Dendritic cell treated with granulocyte-macrophage colony-stimulating factor and Interleukin-4, amounts not matched to agents 40 ng/mL and 50 ng/mL, for 4 days (primary cell): ENCODE results near the gene CGN.

Experiments used
- H3K27ac Mint-ChIP-seq: one replicate; pipeline ENCODE4 v1.8.0; 2022; ENCODE audit warnings: mild to moderate bottlenecking, mixed read lengths
- H3K27me3 Mint-ChIP-seq: one replicate; pipeline ENCODE4 v1.8.0; 2022; ENCODE audit warnings: mild to moderate bottlenecking, mixed read lengths
- H3K36me3 Mint-ChIP-seq: one replicate; pipeline ENCODE4 v1.8.0; 2022; ENCODE audit warnings: low read depth, mixed read lengths
- H3K4me1 Mint-ChIP-seq: one replicate; pipeline ENCODE4 v1.8.0; 2022; ENCODE audit warnings: low read depth, mixed read lengths
- H3K4me3 Mint-ChIP-seq: one replicate; pipeline ENCODE4 v1.8.0; 2022; ENCODE audit warnings: mild to moderate bottlenecking, moderate library complexity, mixed read lengths
- H3K9me3 Mint-ChIP-seq: one replicate; pipeline ENCODE4 v1.8.0; 2022; ENCODE audit warnings: mixed read lengths
- intact Hi-C: fragments of 100-400 bp; cut with micrococcal nuclease; formaldehyde crosslinking; loops from one replicate; pipeline ENCODE4 v1.15.0; 2022

The CGN gene

DNA sequence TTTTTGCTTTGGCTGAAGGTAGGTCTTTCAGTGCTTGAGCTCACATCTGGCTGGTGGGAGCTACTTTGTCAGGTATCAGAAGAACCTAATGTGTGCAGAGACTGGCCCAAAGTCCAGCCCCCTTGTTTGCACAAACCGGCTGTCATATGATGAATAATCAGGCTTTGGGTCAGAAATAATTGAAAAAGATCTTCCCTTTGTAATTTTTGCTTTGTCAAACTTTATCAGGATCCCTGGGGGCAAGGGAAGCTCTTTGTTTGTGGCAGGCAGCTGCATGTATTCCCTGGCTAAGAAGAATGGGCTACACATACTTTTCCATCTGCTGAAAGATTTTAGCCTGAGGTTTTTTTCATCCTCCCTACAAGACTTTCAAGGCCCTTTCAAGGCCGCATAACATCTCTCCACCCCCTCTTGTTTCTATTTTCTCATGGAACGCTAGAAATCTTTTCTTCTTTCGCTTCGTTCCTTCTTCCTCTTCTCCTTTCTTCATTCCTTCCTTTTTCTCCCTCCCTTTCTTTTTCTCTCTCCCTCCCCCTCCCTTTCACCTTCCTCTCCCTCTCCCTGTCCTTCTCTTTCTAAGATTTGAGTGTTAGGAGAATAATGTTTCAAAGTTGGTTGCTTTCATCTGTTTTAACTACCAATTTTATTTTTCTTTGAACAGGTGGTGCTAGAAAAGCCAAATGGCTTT lies 54.5 kb downstream of the CGN start:
- Mint-ChIP-seq H3K27me3 (no peaks in the 10 kb centered on the region), H3K4me3 (no peak overlapping the region), H3K27ac (peak overlapping the region; percentile 6), H3K9me3 (no peaks in the 10 kb centered on the region), H3K4me1 (peaks cover 6% of the 10 kb centered on the region), H3K36me3 (peaks cover 7% of the 10 kb centered on the region)
- intact Hi-C loops, result no loop called here

DNA sequence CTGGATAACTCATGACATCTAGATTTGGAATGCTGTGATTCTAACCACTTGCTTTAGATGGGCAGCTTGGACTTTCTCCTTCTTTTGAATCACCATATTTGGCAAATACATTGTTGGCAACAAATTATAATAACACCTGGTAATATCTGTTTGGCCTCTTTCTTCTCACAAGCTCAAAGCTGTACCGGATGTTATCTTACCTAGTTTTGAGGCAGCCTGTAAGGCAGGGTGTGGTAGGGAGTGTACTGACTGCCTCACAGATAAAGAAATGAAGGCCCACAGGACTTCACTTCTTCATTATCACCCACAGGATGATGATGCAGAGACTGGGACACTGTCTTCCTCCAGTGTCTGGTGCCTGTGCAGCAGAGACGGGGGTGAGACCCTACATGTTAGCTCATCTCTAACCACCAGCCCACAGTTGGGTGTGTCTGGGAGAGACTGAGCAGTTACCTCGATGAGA lies 57.5 kb downstream of the CGN start:
- Mint-ChIP-seq H3K27ac (no peak overlapping the region), H3K36me3 (peaks cover 7% of the 10 kb centered on the region), H3K9me3 (no peaks in the 10 kb centered on the region), H3K4me3 (no peak overlapping the region), H3K27me3 (no peaks in the 10 kb centered on the region), H3K4me1 (peaks cover 6% of the 10 kb centered on the region)
- intact Hi-C loops, result no loop called here

DNA sequence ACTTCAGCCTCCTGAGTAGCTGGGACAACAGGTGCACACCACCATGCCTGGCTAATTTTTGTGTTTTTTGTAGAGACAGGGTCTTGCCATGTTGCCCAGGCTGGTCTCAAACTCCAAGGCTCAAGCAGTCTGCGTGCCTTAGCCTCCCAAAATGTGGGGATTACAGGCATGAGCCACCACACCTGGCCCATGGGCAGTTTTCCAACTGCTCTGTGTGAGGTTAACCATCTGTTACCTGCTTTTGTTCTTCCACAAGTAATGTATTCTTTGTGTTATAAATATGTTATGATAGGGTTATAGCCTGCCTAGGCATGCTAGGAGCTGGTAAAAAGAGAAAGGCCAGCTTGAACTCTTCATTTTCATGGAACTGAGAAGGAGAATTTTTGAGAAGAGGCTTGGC lies 59.6 kb downstream of the CGN start:
- H3K4me1 Mint-ChIP-seq, result peaks cover 16% of the 10 kb centered on the region
- H3K27ac Mint-ChIP-seq, result no peak overlapping the region
- H3K9me3 Mint-ChIP-seq, result no peaks in the 10 kb centered on the region
- intact Hi-C loops, result no loop called here
- no peaks in the 10 kb centered on the region for H3K27me3 Mint-ChIP-seq
- no peak overlapping the region for H3K4me3 Mint-ChIP-seq
- peaks cover 9% of the 10 kb centered on the region for H3K36me3 Mint-ChIP-seq

DNA sequence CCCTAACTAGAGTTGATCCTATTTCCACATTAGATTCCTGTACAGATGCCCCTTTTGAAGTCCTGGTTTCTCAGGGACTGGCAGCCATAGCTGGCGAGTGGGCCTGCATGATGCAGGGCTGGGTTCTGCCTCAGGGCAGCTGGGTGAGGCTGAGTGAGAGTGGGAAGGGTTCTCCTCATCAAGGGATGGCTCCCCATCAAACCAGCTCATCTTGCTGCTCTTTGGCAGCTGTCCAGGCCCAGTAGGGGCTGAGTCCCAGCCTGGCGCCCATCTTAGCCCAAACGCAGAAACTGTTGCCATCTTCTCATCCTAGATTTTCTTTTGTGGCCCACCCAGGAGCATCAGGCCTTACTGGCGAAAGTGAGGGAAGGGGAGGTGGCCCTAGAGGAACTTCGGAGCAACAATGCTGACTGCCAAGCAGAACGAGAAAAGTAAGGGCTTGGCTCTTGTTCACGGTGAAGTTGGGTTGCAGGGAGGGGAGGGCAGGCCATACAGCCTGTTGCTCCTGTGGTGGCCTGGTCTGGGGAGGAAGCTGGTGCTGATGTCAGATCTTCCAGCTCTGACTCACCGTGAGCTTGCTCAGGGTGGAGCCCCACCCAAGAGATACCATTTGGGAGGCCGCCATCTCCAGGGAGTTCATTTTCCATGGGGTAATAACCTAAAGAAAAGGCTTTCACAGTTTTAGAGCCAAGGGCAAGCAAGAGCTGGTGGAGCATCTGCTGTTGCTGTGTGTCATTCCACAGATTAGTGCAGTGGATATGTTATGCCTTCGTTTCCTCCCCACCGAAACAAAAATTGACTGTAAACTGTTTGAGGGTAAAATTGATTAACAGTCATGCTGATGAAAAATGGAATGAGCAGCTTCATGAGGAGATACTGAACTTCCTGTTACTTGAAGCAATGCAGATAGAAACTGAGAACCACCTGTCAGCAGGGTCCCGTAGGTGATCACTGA lies 63.7 kb downstream of the CGN start:
- intact Hi-C loops, result no loop called here
- Mint-ChIP-seq H3K4me3 (no peak overlapping the region), H3K27me3 (no peaks in the 10 kb centered on the region), H3K9me3 (no peaks in the 10 kb centered on the region), H3K36me3 (peaks cover 9% of the 10 kb centered on the region), H3K27ac (no peak overlapping the region), H3K4me1 (peaks cover 12% of the 10 kb centered on the region)

DNA sequence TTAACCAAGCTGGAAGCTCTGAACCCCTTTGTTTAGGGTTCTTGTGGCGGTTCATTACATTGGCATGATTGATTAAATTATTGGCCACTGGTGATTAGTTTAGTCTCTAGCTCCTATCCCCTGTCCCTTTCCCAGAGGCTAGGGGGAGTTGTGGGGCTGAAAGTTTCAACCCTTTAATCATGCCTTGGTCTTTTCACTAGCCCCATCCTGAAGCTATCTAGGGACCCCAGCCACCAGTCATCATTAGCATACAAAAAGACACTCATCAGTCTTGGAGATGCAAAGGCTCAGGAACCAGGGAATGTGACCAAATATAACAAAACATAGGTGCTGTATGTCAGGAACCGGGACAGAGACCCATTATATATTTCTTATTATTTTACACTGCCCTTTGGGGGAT lies 66.0 kb downstream of the CGN start:
- Mint-ChIP-seq H3K9me3 (no peaks in the 10 kb centered on the region), H3K4me1 (peaks cover 12% of the 10 kb centered on the region), H3K4me3 (no peak overlapping the region), H3K36me3 (peaks cover 9% of the 10 kb centered on the region), H3K27me3 (no peaks in the 10 kb centered on the region), H3K27ac (no peak overlapping the region)
- intact Hi-C loops, result no loop called here

DNA sequence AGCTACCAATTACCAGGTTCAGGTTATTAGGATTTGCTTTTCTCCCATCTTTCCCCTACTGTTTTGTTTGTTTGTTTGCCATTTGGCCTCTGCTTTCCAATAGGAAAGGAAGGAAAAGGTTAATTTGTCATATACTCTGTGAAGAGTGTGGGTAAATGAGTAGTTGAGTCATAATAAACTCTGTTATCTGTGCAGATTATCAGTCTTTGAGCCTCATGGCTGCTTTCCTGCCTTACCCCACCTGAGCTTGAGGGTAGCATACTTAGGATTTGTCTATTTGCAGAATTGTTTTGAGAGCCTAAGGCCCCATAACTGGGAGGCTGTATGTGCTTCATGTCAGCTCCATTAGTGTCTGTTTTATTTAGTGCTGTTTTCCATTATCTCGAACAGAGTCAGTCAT lies 67.8 kb downstream of the CGN start:
- Mint-ChIP-seq H3K36me3 (peaks cover 8% of the 10 kb centered on the region), H3K27ac (no peak overlapping the region)
- intact Hi-C loops, result no loop called here

DNA sequence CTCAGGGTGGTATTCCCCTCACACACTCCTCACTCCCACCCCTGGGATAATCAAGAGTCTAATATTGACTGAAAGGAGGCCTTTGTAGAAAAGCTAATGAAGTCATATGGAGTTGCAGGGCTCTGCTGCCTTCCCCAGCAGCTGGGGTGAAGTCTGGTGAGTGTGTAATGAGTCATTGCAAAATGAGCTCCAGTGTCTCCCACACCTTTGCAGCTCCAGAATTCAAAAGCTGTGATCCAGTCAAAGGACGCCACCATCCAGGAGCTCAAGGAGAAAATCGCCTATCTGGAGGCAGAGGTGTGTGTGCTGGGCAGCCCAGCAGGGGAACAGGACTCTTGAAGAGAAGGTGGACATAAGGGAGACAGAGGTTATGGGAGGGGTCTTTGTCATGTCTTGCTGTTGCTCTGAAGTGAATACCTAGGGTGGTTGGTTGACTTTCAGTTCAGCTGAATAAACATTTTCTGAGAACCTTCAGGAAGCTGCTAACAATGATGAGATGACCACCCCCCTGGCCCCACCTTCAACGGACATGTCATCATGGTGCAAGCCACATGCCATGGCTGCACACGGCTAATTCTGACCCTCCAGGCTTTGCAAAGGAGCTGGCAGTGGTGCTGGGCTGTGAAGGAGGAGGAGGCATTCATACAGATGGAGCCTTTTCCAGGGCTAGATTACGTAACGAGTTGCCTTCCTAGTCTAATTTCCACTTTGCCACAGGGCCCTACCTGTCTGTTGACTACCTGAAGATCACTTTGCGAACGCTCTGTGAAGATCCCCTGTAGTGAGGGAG lies 68.4 kb downstream of the CGN start:
- Mint-ChIP-seq H3K27me3 (no peaks in the 10 kb centered on the region), H3K27ac (no peak overlapping the region), H3K4me1 (peaks cover 6% of the 10 kb centered on the region), H3K4me3 (no peak overlapping the region), H3K9me3 (no peaks in the 10 kb centered on the region), H3K36me3 (peaks cover 1% of the 10 kb centered on the region)
- intact Hi-C loops, result no loop called here

More for the DNA sequence above, 67.8 kb downstream of the CGN start:
- Mint-ChIP-seq H3K4me1 (peaks cover 12% of the 10 kb centered on the region), H3K27me3 (no peaks in the 10 kb centered on the region), H3K9me3 (no peaks in the 10 kb centered on the region), H3K4me3 (no peak overlapping the region)

DNA sequence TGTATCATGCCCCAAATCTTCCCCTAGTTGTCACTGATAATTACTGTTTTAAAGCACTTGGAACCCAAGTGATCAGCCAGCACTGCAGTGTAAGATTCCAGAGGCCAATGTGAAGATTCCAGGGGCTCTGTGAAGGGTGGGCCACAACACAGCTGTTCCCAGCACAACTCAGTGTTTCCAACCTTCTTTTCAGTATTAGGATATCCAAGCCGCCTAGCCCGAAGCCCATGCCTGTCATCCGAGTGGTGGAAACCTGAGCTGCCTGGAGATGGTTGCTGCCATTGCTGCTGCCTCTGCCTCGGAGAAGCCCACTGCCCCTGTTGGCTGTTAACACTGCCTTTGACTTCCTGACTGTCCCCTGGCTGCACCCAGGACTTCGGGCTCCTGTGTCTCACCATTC lies 70.3 kb downstream of the CGN start:
- H3K27ac Mint-ChIP-seq, result no peak overlapping the region
- H3K36me3 Mint-ChIP-seq, result no peaks in the 10 kb centered on the region
- no peaks in the 10 kb centered on the region for H3K4me1 Mint-ChIP-seq
- no peak overlapping the region for H3K4me3 Mint-ChIP-seq
- intact Hi-C loops, result no loop called here
- H3K9me3 Mint-ChIP-seq, result no peaks in the 10 kb centered on the region
- no peaks in the 10 kb centered on the region for H3K27me3 Mint-ChIP-seq

DNA sequence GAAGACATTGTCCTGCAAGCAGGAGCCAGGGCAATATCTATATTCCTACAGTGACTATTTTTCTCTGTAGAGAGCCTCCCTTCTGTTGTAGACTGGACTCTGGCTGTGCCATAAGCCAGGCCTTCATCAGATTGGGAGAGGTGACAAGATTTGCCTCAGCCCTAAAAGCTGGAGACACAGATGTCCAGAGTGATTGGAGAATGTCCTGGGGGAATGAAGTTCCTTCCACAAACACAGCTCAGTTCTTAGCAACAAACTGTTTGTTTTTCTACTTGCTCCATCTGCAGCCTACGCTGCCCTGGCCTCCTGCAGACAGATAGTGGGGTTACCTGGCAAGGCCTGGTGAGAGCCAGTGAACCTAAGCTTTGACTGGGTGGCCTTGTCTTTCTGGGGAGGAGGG lies 70.7 kb downstream of the CGN start:
- no peaks in the 10 kb centered on the region for H3K9me3 Mint-ChIP-seq
- intact Hi-C loops, result no loop called here

DNA sequence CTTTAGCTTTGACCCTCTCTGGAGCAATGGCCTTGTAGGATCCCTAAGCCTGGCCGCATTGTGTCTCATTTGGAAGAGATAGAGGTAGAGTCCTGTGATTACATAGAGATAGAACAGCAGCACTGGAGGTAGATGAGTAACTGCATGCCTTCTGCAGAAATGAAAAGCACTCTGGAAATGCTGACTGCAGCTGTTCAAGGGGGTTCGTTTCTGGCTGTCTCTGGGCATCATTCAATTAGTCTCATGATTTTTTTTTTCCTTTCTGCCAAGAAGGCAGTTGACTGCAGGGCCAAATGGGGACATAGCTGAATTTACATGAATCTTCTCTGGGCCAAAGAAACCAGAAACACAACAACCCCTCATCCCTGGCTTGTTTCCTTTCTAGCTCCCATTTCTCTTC lies 72.6 kb downstream of the CGN start:
- Mint-ChIP-seq H3K9me3 (no peaks in the 10 kb centered on the region), H3K27ac (no peak overlapping the region), H3K27me3 (no peaks in the 10 kb centered on the region), H3K4me1 (no peaks in the 10 kb centered on the region), H3K36me3 (no peaks in the 10 kb centered on the region), H3K4me3 (no peak overlapping the region)
- intact Hi-C loops, result no loop called here

More for the DNA sequence above, 70.7 kb downstream of the CGN start:
- no peaks in the 10 kb centered on the region for H3K36me3 Mint-ChIP-seq
- H3K4me1 Mint-ChIP-seq, result no peaks in the 10 kb centered on the region
- H3K4me3 Mint-ChIP-seq, result no peak overlapping the region
- no peaks in the 10 kb centered on the region for H3K27me3 Mint-ChIP-seq
- no peak overlapping the region for H3K27ac Mint-ChIP-seq

DNA sequence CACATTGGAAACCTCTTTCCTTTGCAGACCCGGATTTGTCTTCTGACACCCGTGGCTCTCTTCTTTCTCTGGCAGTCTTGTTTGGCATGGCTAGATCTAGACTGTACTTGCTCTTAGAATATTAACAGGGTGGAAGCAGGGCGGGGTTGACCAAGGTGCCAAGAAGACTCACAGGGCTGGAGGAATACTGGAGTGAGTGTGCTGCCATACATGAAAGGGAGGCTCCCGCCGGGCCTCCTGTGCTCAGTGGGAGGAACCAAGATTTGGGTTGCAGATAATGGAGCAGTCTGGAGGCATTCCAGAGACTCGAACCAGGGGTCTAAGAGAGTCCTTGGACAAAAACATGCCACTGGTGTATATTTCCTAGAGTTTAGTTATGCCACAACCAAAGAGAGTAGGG lies 73.1 kb downstream of the CGN start:
- no peaks in the 10 kb centered on the region for H3K9me3 Mint-ChIP-seq
- no peaks in the 10 kb centered on the region for H3K4me1 Mint-ChIP-seq
- H3K27me3 Mint-ChIP-seq, result no peaks in the 10 kb centered on the region
- no peak overlapping the region for H3K4me3 Mint-ChIP-seq
- H3K36me3 Mint-ChIP-seq, result no peaks in the 10 kb centered on the region
- H3K27ac Mint-ChIP-seq, result no peak overlapping the region
- intact Hi-C loops, result no loop called here

DNA sequence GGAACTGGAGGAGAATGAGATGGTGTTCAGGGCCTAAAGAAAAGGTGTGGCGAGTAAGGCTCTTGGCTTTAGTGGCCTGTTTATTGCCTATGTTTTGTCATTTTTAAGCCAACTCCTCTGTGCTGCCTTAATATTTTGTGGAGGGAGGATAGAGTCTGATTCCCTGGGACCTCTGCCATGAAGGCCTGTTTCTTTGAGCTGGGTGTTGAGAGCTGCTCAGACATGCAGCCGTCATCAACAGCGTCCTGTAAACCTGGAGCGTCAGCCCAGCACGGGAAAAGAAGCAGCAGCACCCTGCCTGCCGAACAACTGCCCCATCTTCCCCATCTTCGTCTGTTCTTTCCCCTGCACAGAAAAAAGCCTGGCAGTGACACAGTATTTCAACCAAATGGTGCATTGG lies 73.6 kb downstream of the CGN start:
- Mint-ChIP-seq H3K36me3 (no peaks in the 10 kb centered on the region), H3K4me3 (no peak overlapping the region), H3K27me3 (no peaks in the 10 kb centered on the region), H3K4me1 (no peaks in the 10 kb centered on the region), H3K9me3 (no peaks in the 10 kb centered on the region), H3K27ac (no peak overlapping the region)
- intact Hi-C loops, result no loop called here

DNA sequence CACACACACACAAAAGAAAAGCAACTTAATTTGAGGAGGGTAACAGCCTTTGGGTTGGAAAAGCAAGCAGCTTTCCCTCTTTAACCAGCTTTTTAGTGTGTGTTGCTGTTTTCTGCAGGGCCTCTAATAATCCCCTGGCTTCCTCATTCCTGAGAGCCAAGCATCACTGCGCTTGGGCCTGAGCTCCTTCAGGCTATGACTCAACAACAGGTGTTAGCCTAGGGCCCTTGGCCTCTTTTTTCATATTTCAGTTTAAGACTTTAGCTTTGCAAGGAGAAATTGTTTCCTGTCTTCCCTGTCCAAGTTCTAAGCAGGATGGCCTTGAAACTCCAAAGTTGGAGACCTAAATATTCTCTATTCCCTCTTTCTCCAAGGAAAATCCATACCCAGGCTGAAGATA lies 74.4 kb downstream of the CGN start:
- intact Hi-C loops, result no loop called here
- Mint-ChIP-seq H3K4me3 (no peak overlapping the region), H3K9me3 (peaks cover 4% of the 10 kb centered on the region), H3K27me3 (peaks cover 2% of the 10 kb centered on the region), H3K36me3 (no peaks in the 10 kb centered on the region), H3K4me1 (no peaks in the 10 kb centered on the region), H3K27ac (no peak overlapping the region)
